ENCODE results near the gene RXYLT1.
"Not testable (repeated sequence)": the region's sequence is repeated elsewhere in the genome, so short reads cannot be mapped to it uniquely, and the experiment has no call there.

Gene RXYLT1

DNA sequence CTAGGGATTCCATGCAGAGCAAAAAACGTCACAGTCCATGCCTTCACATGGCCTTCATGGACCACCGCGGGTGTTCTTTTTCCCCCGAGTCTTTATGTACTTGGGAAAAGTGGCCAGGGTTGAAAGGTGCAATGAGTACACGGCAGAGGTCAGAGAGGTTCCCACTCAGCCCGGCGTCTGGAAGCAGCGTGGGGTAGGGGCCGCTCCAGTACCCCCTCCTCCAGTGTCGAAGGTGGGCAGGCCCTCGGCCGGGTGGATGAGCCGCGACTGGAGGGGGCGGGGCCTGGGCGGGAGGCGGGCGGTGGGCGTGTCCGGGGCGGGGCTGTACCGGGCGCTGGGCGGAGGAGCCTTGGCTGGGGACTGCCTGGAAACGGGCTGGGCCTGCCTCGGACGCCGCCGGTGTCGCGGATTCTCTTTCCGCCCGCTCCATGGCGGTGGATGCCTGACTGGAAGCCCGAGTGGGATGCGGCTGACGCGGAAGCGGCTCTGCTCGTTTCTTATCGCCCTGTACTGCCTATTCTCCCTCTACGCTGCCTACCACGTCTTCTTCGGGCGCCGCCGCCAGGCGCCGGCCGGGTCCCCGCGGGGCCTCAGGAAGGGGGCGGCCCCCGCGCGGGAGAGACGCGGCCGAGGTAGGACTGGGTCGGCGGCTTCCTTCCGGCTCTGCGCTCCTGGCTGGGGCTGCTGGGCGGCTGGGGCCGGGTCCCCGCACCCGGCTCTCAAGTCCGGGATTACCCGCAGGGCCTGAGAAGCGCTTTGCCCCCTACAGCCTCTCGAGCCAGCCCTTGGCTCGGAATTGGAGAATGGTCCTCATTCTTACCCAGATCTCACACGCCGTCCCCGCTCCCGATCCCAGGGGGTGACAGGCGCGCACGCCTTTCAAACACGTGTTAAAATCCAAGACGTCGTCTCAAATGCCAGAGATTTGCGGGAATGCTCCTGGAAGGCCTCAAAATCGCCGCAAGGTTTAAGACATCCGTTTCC lies at the start of gene RXYLT1:
RXYLT1 (plus strand) TSS at position 412 of the 984 bp plus-strand sequence; CDS start at position 464, 52 bp downstream.
- peak; percentile 57 to 65 for DNase-seq (ENCODE audit: low read depth in 2 of 2, low spot score in 1 of 2)

DNA sequence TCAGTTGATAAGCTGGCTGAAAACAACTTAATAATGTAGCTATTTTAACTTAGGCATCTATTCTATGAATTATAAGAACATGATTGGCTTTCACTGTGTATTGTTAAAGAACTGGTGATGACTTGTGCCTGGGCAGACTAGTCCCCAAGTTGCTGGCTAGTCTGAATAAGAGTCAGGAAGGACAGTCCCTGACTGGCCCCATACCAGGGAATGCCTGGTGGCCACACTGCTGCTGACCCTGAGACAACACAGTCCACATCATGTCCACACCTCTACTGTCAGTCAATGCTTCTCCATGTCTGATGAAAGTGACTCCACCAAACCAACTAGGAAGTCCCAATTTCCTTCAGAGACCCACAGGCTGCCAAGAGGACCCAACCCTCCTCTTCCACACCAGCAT lies 46.9 kb upstream of the RXYLT1 start:
- DNase-seq (ENCODE audit: low read depth in 2 of 2, low spot score in 1 of 2): not testable (repeated sequence)

- DNase-seq (ENCODE audit: low read depth in 2 of 2, low spot score in 1 of 2): not testable (repeated sequence)
Observed at GRCh38 chr12:63733585-63733984, 46.1 kb upstream of the RXYLT1 start.

GRCh38 chr12:63740551-63740950 lies 39.2 kb upstream of the RXYLT1 start:
- not testable (repeated sequence) for DNase-seq (ENCODE audit: low read depth in 2 of 2, low spot score in 1 of 2)

- DNase-seq (ENCODE audit: low read depth in 2 of 2, low spot score in 1 of 2): not testable (repeated sequence)
Observed at GRCh38 chr12:63741431-63741830, 38.3 kb upstream of the RXYLT1 start.

GRCh38 chr12:63744110-63744509 lies 35.6 kb upstream of the RXYLT1 start:
- not testable (repeated sequence) for DNase-seq (ENCODE audit: low read depth in 2 of 2, low spot score in 1 of 2)

GRCh38 chr12:63746470-63746869 lies 33.2 kb upstream of the RXYLT1 start:
- DNase-seq (ENCODE audit: low read depth in 2 of 2, low spot score in 1 of 2): not testable (repeated sequence)

GRCh38 chr12:63747136-63747535 lies 32.6 kb upstream of the RXYLT1 start:
- DNase-seq (ENCODE audit: low read depth in 2 of 2, low spot score in 1 of 2): not testable (repeated sequence)

DNA sequence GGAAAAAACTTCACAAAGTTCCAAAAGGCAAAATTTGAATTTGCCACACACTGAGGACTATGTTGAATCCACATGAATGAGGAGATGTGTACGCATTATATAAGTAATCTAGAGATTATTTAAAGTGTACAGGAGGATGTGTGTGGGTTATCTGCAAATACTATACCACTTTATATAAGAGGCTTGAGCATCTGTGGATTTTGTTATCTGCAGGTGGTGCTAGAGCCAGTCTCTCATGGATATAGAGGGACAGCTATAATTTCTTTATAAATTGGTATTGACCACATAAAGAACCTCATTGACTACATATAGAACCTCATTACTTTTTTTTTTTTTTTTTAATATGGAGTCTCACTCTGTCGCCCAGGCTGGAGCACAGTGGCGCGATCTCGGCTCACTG lies 32.2 kb upstream of the RXYLT1 start:
- DNase-seq (ENCODE audit: low read depth in 2 of 2, low spot score in 1 of 2): no peak

- DNase-seq (ENCODE audit: low read depth in 2 of 2, low spot score in 1 of 2): no peak
Observed at GRCh38 chr12:63752283-63752682, 27.4 kb upstream of the RXYLT1 start.

- DNase-seq (ENCODE audit: low read depth in 2 of 2, low spot score in 1 of 2): no peak
Observed at GRCh38 chr12:63752841-63753240, 26.9 kb upstream of the RXYLT1 start.

GRCh38 chr12:63753743-63754142 lies 26.0 kb upstream of the RXYLT1 start:
- no peak for DNase-seq (ENCODE audit: low read depth in 2 of 2, low spot score in 1 of 2)

DNA sequence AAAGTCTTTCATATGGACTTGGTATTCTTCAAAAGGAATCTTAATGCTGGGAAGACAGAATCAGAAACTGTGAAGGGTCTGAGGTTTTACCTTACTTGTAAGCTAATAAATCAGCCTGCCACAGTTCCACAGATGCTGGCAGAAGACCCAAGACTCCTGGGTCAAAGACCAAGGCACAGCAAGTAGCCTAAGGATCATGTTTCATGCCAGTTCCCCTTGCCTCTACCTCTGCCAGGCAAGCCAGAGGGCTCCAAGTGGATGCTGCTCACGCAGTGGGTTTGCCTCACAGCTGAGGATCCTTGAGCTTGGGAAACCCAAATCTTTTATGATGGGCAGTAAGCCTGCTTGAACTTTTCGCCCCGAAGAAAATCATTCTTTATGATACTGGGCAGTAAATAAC lies 15.2 kb upstream of the RXYLT1 start:
- DNase-seq (ENCODE audit: low read depth in 2 of 2, low spot score in 1 of 2): no peak

DNA sequence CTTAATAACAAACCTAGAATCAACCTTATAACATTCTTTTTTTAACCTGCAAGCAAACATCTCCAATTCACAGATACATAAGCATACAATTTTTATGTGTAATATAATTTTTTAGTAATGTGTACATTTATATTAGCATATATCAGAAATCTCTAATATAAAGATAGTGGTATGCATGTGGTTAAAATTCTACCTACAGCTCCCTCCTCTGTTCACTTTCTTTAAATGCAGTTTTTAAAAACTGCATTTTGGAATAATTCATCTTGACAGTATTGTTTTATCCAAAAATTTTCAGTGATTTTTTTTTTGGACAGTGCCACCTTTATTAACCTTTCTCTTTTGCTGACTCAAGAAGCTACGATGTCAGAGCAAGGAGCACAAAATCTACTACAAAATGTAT lies 13.2 kb upstream of the RXYLT1 start:
- DNase-seq (ENCODE audit: low read depth in 2 of 2, low spot score in 1 of 2): no peak

- no peak for DNase-seq (ENCODE audit: low read depth in 2 of 2, low spot score in 1 of 2)
Observed at GRCh38 chr12:63770375-63770774, 9.3 kb upstream of the RXYLT1 start.

DNA sequence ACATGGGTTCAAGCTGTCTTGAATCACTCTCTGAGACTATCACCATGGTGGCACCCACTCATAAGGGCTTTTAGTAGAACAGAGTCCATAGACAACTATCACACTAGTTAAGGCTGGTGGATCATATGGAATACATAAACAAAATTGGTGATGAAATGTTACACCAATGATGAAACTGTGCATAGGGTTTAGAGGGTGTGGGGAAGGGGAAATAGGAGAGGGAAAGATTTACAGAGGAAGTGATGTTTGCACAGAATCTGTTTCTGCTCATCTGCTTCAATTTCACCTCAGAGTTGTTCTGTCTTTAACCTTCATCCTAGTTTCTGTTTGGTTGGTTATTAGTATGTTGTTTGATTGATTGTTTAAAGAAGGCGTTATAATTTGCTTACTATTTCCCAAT lies 2.4 kb upstream of the RXYLT1 start:
- DNase-seq (ENCODE audit: low read depth in 2 of 2, low spot score in 1 of 2): no peak

GRCh38 chr12:63782466-63782865 lies 2.8 kb downstream of the RXYLT1 start:
- DNase-seq (ENCODE audit: low read depth in 2 of 2, low spot score in 1 of 2): no peak

DNA sequence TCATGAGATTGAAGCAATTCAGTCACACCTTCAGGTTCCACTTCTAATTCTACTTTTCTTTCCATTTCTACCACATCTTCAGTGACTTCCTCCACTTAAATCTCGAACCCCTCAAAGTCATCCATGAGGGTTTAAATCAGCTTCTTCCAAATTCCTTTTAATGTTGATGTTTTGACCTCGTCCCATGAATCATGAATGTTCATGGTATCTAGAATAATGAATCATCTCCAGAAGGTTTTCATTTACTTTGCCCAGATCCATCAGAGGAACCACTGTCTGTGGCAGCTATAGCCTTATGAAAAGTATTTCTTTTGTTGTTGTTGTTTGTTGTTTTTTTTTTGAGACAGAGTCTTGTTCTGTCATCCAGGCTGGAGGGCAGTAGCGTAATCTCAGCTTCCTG lies 7.6 kb downstream of the RXYLT1 start:
- no peak for DNase-seq (ENCODE audit: low read depth in 2 of 2, low spot score in 1 of 2)

- DNase-seq (ENCODE audit: low read depth in 2 of 2, low spot score in 1 of 2): no peak
Observed at GRCh38 chr12:63790608-63790945, 10.9 kb downstream of the RXYLT1 start.

GRCh38 chr12:63792338-63792737 lies 12.6 kb downstream of the RXYLT1 start:
- DNase-seq (ENCODE audit: low read depth in 2 of 2, low spot score in 1 of 2): no peak

DNA sequence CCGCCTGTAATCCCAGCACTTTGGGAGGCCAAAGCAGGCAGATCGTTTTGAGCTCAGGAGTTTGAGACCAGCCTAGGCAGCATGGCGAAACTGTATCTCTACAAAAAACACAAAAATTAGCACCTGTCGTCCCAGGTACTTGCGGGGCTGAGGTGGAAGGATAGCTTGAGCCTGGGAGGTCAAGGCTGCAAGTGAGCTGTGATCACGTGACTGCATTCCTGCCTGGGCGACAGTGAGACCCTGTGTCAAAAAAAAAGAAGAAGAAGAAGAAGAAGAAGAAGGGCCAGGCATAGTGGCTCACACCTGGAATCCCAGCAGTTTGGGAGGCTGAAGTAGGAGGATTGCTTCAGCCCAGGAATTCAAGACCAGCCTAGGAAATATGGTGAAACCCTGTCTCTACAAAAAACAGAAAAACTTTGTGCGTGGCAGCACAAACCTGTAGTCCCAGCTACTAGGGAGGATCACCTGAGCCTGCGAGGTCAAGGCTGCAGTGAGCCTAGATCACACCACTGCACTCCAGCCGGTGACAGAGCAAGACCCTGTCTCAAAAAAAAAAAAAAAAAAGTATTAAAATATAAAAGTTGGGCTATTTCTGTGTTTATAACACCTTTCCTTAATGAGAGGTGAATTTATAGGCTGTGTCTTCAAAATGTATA lies 15.5 kb downstream of the RXYLT1 start:
- no peak for DNase-seq (ENCODE audit: low read depth in 2 of 2, low spot score in 1 of 2)

- DNase-seq (ENCODE audit: low read depth in 2 of 2, low spot score in 1 of 2): no peak
Observed at GRCh38 chr12:63795944-63796343, 16.2 kb downstream of the RXYLT1 start.

Measured in stimulated activated CD8-positive, alpha-beta memory T cell treated with anti-CD3 and anti-CD28 coated beads, Interleukin-4, amount 100 ng/mL, for 4 hours (primary cell).